ENCODE data around the gene MEIKIN.

Gene MEIKIN, protein sequence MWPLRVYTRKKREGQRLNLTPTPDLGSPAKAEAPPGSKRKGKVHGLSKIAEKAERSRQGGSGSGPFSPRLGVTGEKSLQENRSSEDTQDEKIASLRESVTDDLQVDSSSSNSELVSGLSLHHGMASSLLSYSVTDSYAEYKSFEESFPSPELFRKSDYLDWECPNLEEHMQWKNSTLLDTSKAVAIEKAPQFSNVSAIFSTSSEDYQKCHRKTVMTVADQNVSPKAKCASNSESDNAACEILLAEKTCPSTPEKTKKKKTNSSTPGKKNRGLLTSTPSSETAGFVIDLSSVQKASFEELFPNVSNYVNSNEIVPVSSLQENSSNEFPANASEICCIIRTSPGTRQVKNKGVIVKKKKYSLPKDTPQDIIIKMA

DNA sequence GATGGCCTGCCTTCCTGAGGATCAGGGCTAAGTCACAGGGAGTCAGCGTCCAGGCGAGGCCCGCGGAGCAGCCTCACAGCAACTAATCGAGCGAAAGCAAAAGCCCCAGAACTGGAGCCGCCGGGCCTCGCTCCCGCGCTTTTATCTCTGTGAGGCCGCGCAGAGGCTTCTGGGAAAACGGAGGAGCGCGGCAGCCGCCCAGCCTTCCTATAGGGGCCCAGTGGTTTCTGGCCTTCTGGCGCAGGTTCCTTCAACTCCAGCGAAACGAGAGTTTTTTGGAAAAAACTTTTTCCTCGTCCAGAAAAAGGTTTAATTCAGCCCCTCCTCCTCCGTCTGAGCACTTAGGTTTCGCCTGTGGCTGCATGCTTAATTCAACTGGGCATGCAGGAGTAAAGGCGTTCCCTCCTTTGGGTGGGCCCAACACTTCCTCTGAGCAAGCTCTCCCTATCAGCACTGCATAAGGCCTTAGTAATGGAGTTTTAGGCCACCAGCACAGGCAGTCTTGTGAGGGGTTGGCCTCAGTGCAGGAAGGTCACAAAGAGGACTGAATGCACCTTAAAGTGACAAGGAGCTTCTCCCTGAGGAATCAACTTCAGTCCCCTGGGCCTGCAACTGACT lies at the start of gene MEIKIN:
MEIKIN (minus strand) TSS at position 113 of the 618 bp plus-strand sequence. CDS start 158 bp downstream, outside the sequence.
- DNase-seq = no peak

DNA sequence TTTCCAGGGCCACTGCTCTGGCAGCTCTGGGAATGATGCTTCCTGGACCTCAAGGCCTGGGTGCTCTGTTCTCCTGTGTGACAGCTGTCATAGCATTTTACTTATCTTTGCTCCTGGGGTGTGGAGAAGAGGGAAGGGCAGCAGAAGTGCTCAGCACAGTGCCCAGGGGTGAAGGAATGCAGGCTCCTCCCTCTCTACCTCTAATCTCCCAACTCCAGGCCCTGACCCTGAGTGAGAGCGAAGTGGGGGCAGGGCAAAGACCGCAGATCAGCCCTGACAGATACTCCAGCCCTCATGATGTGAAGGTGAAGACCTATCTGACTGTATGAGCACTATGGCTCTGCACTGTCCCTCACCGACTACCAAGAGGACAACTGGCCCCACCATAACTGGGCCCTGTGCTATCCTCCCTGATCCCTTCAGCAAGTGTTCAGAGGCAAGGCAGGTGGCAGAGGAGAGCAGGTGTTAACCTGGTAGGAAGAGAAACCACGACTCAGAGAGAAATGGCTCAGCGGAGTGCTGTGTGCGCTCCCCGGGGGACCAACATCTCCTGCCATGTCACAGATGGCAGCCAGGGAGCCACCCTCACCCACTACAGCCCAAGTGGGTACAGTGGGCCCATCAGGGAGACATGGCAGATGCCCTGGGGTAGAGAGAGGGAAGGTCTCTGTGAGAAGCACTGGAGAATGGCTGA lies 49.2 kb upstream of the MEIKIN start:
- DNase-seq = no peak

DNA sequence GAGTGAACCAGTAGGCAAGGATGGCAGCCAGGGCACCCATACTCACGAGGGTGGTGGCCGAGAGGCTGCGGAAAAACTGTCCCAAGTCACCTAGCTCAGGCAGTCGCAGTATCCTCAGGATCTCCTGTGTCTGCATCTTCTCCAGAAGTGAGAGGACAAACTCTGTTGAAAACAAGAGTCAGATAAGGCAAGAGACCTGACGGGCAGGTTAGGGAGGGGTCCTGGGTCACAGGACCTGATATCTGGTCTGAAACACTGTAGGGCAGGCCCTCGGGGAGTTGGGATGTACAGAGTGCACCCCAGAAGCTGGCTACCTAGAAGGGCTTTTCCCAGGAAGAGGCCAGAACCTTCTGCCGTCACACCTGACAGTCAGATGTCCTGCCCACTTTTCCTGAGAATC lies 48.6 kb upstream of the MEIKIN start:
- DNase-seq = no peak

DNA sequence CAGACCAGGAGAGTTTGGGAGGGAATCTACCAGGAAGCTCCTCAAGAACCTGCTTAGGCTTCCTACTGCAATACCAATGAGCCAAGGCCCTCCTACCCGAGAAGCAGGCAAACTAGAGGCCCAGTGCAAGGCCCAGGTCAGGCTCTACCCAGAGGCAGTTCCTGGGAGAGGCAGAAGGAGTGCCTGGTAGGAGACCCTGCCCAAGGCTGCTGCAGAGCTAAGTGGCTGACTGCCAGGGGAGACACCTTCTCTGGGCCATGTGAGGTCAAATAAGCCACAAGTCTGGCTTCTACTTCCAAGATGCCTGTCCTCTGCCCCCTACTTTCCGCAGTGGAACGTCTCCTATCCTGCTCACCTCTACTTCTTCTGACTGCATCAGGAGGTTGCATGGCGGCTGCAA lies 48.2 kb upstream of the MEIKIN start:
- no peak for DNase-seq

DNA sequence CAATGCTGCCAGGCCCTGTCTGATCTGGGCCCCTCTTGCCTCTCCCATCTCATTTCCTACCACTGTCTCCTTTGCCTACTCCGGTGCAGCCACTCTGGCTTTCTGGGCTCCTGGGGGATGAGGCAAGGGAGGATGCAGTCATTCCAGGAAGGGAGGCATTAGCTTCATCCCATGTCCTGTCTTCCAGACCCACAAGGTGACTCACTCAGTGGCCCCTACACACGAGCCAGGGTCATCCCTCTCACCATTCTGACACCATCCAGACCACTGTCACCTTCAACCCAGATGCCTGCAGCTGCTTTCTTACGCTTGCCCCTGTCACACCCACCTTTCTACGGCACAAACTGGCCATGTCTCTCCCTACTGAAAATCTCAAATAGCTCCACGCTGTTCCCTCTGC lies 46.9 kb upstream of the MEIKIN start:
- no peak for DNase-seq

DNA sequence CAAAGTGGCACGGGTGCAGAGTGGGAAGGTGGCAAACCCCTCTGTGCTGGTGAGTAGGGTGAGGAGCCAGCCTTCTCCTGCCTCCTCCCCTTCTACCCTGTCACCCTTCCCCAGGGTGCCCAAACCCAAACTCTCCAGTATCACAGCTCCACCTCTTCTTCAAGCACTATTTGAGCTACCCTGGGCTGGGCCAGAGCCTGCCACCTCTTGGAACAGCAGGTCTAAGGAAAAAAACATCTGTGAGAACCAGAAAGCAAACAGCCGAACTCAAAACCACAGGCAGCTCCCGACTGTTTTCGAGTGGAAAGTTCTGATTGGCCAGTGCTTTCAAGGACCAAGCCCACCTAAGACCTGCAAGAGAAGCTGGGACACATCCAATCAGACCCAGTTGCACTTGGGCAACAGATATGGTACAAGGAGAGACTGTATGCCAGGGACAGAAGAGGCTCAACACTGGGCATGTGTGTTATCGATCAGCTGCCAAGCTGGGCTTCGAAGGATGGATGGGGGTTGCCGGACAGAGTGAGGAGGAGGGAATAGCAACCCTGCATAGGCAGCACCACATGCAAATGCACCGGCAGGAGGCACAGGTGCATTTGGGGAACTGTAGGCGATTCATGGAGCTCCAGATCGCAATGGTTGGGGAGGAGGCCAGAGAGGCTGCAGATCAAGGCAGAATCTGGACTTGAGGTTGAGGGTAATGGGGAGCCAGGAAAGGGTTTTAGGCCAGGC lies 46.3 kb upstream of the MEIKIN start:
- DNase-seq = no peak

DNA sequence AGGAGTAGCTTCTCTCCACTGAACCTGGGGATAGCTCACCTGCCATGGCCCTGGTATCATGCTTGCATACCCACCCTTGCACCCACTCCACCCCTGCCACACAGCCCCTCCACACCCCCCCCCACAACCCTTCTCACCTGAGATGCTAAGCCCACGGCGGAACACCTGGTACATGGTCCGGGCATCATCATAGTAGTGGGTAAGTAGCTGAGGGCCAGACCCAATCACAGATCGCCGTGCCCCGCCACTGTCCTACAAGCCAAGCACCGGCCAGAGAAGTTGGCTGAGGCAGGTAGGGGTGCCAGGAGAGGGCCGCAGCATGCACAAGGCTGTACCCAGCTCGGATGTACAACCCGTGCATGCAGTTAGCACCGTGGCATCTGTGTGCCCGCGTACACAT lies 45.3 kb upstream of the MEIKIN start:
- no peak for DNase-seq

DNA sequence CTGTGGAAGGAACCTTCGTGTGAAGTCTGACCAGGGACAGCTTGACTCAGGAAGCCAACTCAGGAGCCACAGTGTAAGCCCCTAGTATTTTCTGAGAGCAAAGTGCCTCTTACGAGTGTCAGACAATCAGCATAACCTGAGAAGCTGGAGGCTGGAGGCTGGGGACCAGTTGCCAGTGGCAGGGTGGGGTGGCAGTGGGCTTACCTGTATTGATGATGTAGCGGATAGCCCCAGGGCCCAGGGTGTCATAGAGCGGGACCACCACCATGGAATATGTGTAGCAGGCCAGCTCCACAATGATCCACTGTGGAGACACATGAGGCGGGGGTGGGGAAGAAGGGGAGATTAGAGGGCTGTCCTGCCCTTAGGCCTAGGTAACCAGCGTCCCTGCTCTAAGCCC lies 43.1 kb upstream of the MEIKIN start:
- DNase-seq = no peak

DNA sequence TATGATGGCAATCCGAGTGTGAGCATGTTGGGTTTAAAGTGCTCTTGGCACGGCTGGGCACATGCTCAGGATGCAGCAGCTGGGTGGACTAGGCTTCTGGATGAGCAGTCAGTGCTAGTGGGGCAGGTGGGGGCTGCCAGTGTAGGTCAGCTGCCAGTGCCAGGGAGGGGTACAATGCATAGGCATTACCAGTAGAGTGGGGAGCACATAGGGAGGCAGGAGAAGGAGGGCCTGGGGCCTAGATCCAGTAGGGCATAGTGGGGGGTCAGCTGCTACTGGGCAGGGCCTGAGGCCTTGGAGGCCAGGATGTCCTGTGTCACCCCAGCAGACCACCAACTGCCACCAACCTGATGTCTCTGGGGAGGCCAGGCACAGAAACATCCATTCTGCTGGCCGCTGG lies 41.8 kb upstream of the MEIKIN start:
- DNase-seq = no peak

DNA sequence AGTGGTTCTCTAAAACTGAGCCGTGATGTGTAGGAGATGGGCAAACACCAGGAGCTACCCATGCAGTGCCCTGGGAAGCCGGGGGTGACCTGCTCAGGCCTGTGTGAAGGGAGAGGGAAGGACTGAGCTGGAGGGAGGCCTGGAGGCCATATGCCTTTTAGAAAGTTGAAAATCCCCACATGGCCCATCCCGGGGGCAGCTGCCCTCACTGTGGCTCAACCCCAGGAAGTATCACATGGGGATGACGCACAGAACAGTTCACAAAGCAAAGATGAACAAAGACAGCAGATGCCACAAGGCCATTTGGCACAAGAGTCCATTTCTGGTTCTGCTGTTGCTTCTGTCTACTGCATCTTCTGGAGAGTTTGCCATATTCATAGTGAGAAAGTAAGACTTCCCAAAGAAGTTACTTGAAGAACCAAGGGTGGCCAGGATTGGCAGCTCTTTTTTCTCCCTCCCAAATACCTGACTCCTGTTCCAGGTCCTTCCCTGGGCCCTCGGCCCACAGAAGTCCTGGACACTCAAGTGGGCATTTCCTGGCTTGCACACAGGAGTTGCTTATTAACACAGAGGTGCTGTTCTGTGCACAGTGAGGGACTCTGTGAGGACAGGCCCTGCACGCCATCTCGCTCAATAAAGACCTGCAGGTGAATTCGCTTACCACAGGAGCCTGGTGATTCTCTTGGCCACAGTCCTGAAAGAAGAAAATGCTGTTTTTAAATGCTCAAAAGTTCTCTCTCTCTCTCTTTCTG lies 40.9 kb upstream of the MEIKIN start:
- no peak for DNase-seq

DNA sequence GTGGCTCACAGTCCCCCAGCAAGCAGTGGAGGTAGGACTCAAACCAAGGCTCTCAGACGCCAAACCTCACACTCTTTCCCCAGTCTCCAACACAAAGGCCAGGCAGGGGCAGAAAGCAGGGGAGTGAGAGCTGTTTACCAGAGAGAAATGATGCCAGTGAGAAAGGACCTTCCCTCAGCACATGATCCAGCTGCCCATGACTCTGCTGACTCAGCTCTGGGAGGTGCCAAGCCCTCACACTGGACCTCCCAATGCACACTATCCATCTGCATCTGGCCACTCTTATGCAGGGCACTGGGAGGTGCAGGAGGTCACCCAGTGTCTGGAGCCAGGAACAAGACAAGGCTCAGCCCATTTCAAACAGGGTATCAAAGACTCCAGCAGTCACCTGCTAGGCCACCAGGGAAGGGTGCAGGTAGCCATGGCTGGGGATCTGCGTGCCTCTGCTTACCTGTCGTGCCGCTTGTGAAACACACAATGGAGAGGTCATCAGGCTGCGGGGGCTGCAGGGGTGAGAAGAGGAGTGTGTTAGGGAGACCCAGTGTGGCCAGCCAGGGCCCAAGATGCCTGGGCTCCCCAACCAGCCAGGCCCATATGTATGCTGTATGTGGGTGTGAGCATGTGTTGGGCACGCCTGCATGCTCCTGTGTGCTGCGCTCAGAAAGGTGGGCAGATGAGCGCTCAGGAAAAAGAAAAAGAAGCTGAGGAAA lies 39.6 kb upstream of the MEIKIN start:
- no peak for DNase-seq

DNA sequence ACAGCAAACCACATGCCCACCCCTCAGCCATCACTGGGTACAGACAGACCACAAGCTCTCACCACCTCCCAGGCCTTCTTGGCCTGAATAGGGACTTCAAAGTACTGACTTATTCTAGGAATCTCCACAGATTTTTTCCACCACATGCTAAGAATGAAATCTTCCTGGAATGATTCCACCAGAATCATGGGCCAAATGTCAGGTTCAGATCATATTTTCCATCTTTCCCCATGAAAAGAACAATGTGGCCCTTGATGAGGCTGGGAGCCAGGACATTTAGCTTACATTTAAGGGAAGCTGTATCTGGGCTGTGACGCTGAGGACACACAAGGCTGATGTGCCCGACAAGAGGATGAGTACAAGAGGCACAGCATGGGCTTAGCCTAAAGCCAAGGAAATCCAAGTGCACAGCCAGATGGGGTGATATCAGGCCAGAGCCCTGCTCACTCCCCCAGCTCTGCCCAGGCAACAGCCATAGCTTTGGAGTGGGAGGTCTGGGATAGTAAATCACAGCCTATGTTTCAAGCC lies 37.8 kb upstream of the MEIKIN start:
- no peak for DNase-seq

DNA sequence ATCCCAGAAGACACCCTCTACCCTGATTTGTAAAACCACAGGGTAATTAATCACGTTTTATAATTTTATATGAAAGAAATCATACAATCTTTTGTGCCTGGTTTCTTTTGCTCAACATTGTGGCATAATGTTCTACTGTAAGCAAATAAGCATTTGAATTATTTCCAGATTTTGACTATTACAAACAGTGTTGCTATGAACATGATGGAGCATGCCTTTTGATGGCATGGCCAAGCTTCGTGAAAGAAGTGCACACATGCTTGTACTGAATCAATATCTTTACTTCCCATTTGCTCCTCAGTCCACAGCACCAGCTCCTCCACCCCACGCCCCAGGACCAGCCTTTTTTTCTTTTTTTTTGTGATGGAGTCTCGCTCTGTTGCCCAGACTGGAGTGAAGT lies 36.1 kb upstream of the MEIKIN start:
- DNase-seq = no peak

DNA sequence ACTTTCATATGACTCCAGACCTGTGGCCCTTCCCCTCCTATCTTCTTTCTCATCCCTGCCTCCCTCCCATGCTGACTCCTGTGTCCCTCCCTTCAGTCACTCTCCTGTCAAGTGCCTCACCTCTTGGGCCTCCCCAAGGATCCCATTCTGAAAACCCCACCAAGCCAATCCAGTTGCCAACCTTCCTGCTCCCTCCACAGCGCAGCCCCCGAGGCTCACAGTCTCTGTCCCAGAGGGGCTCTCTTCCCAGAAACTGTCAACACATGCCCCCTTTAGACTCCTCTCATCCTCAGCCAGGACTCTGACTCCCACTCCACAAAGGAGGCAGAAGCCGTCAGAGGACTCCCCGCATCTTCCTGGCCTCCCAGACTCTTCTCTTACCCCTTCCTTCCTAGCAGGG lies 35.2 kb upstream of the MEIKIN start:
- DNase-seq = no peak

DNA sequence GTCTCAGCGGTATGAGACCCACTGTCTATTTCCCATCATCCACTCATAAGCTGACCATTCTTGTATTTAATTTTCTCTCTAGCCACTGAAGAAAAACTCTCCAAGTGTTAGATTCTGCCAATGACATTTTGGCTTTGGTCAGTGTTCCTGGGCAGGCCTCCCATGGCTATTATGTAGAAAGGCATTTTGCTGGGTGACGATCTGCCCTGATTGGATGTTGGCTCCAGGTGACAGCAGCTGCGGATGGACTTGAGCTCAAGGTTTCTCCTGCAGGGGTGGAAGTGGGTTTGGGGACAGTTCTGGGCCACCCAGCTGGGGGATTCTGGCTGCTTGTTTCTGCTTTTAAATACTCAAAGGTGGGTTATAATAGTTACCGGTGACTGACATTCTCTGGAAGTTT lies 34.4 kb upstream of the MEIKIN start:
- no peak for DNase-seq

DNA sequence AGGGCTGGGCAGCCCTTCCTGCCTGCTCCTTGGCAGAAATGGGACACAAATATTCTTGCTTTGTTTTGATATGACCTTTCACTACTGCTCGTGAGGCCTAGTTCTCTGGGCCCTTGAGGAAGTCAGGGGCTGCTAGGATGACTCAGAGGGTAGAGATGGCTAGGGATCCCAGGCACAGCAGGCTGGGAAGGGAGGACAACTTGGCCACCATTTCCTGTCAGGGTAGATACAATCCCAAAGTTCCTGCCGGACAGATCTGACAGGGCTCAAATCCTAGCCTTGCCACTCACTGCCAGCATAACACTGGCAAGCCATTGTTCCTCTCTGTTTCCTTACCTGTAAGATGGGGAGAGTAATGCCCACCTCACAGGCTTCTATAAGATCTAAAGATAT lies 31.7 kb upstream of the MEIKIN start:
- no peak for DNase-seq

DNA sequence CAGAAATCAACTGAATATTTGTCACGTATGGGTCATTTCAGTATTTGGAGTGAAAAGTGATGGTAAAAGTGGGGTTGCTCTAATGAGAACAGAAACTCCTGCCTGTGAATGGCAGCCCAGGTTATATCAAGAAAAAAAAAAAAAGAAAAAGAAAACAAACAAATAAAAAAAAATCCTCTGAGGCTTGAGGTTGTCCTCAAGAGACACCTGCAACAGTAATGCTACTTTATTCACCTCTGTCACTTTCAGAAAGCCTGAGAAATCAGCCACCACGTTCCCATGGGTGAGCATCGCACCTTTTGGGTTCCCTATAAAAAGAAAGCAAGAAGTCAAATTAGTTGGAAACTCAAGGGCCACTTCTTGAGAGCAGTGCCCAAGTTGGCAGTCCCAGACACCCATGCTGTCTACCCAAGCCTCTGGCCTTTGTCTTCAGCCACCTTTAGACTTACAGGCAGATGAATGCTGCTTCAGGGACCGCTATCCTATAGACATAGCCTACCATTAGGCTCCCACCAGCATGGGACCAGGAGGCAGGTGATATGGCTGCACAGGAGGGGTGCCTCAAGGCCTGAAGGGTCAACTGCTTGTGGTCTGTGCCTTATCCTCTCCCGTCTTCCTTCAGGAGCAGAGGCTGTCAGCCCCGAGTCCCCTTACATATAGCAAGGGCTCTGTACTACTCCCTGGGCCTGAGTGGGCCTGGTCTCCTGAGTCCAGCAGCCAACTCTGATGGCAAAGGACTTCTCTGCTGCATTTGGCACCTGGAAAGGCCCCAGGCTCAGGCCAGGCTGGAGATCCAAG lies 31.1 kb upstream of the MEIKIN start:
- no peak for DNase-seq

DNA sequence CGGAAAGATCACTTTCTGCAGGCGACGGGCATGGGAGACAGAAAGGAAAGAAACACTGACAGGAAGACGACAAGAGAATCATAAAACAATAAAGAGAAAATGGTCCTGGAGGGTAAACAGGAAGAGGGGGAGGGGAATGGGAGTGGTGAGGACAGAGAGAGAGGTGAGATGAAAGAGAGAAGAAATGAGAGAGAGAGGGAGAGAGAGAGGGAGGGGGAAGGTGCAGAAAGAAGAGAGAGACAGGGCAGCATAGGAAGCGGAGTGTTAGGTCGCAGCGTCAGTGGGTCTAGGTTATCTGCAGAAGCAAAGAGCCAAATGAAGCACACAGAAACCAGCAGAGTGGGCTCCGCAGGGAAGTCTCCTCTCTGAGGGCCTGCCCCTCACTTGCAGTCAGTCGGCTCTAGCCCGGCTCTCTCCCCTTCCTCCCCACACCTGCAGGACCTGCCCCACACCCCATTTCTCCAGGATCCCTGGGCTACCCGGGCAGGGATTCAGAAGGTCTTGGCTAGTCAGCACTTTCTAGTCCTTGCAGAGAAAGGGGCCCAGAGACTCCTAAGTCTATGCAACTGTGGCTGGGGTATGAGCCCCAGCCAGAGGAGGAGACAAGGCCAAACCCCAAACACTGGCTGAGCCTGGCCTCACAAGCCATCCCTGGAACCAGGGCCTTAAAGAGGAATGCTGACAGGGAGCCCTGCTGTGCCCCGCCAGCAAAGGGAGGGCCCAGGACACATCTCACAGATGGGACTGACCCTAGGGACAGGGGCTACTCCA lies 29.7 kb upstream of the MEIKIN start:
- no peak for DNase-seq

DNA sequence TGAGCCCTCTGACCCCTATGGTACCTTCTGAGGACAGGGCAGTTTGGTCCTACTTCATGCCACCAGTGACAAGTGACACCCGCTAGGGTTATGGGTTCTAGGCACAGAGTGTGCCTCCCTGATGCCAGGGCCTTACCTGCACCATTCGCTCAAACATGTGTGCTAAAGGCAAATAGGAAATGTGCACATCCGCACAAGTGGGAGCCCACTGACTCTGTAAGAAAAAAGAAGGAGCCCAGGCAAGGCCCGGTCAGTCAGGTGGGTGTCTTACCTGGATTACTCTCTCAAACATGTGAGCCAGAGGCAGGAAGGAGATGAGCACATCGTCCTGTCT lies 29.1 kb upstream of the MEIKIN start:
- no peak for DNase-seq

DNA sequence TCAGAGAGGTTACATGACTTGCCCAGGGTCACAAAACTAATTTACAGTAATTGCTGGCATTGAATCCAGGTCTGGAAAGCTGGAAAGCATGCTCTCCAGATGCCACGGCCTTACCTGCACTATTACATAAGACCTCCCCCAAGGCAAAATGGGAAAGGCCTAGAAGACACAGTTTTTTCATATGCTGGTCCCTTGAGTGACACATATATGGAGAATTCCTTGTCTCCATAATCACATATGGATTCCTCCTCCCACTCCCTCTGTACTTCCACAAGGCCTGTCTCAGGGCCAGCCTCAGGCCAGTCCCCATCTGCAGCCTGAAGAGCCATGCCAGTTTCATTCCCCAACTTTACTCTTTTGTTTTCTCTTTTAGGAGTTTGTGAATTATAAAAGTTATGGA lies 28.6 kb upstream of the MEIKIN start:
- no peak for DNase-seq
